BLaER1 (cell line): Measurements from ENCODE around the gene ADCY2.

Experiments used
- H3K27ac ChIP-seq: shearing (Covaris generic); formaldehyde crosslinking; 2 replicates; pipeline ENCODE4 v1.8.1; 2022
- H3K27me3 ChIP-seq: shearing (Covaris generic); formaldehyde crosslinking; 2 replicates; pipeline ENCODE4 v1.8.1; 2022
- H3K36me3 ChIP-seq: shearing (Covaris generic); formaldehyde crosslinking; 2 replicates; pipeline ENCODE4 v1.8.1; 2022
- H3K4me1 ChIP-seq: shearing (Covaris generic); formaldehyde crosslinking; 2 replicates; pipeline ENCODE4 v1.8.1; 2022
- H3K4me2 ChIP-seq: shearing (Covaris generic); formaldehyde crosslinking; 2 replicates; pipeline ENCODE4 v1.8.1; 2022
- H3K4me3 ChIP-seq: shearing (Covaris generic); formaldehyde crosslinking; 2 replicates; pipeline ENCODE4 v1.8.1; 2022
- H3K9ac ChIP-seq: shearing (Covaris generic); formaldehyde crosslinking; 2 replicates; pipeline ENCODE4 v1.8.1; 2022
- H3K9me3 ChIP-seq: shearing (Covaris generic); formaldehyde crosslinking; 2 replicates; pipeline ENCODE4 v1.8.1; 2022
- H4K20me1 ChIP-seq: shearing (Covaris generic); formaldehyde crosslinking; 2 replicates; pipeline ENCODE4 v1.8.1; 2022
- Cebpa-rat ChIP-seq: shearing (Covaris generic); IDR thresholded peaks from 2 replicates; pipeline ENCODE4 v1.8.1; 2022

Gene ADCY2

GRCh38 chr5:7518947-7519560 lies 123.1 kb downstream of the ADCY2 start:
- H3K27me3 ChIP-seq, result no peaks in the 10 kb centered on the region
- TF ChIP-seq Cebpa-rat, result no peak
- no peaks in the 10 kb centered on the region for H4K20me1 ChIP-seq
- H3K27ac ChIP-seq, result no peak overlapping the region
- no peak overlapping the region for H3K9ac ChIP-seq
- H3K4me2 ChIP-seq, result no peak overlapping the region
- H3K36me3 ChIP-seq, result no peaks in the 10 kb centered on the region
- H3K4me1 ChIP-seq, result no peaks in the 10 kb centered on the region
- no peak overlapping the region for H3K4me3 ChIP-seq
- H3K9me3 ChIP-seq, result no peaks in the 10 kb centered on the region

- no peak for TF ChIP-seq Cebpa-rat
- Histone ChIP-seq H3K4me2 (no peak overlapping the region), H3K27ac (no peak overlapping the region), H3K4me1 (no peaks in the 10 kb centered on the region), H3K4me3 (no peak overlapping the region), H3K36me3 (no peaks in the 10 kb centered on the region), H3K9ac (no peak overlapping the region), H3K9me3 (no peaks in the 10 kb centered on the region), H3K27me3 (no peaks in the 10 kb centered on the region), H4K20me1 (no peaks in the 10 kb centered on the region)
These were observed 123.6 kb downstream of the ADCY2 start for GRCh38 chr5:7519564-7519963.

GRCh38 chr5:7529880-7530279 lies 133.9 kb downstream of the ADCY2 start:
- H3K27ac ChIP-seq, result no peak overlapping the region

GRCh38 chr5:7533941-7534340 lies 138.0 kb downstream of the ADCY2 start:
- no peak overlapping the region for H3K4me2 ChIP-seq
- no peaks in the 10 kb centered on the region for H3K9me3 ChIP-seq
- no peaks in the 10 kb centered on the region for H3K27me3 ChIP-seq
- no peak overlapping the region for H3K4me3 ChIP-seq
- TF ChIP-seq Cebpa-rat, result no peak
- no peak overlapping the region for H3K27ac ChIP-seq
- no peak overlapping the region for H3K9ac ChIP-seq
- no peaks in the 10 kb centered on the region for H4K20me1 ChIP-seq
- no peaks in the 10 kb centered on the region for H3K36me3 ChIP-seq
- no peaks in the 10 kb centered on the region for H3K4me1 ChIP-seq

More at GRCh38 chr5:7529880-7530279, 133.9 kb downstream of the ADCY2 start:
- Histone ChIP-seq H3K9me3 (no peaks in the 10 kb centered on the region), H3K4me3 (no peak overlapping the region), H4K20me1 (no peaks in the 10 kb centered on the region), H3K4me2 (no peak overlapping the region), H3K27me3 (no peaks in the 10 kb centered on the region), H3K4me1 (no peaks in the 10 kb centered on the region), H3K36me3 (no peaks in the 10 kb centered on the region), H3K9ac (no peak overlapping the region)
- TF ChIP-seq Cebpa-rat, result no peak

- Histone ChIP-seq H3K4me3 (no peak overlapping the region), H3K27me3 (no peaks in the 10 kb centered on the region), H3K27ac (no peak overlapping the region), H3K4me2 (no peak overlapping the region), H4K20me1 (no peaks in the 10 kb centered on the region), H3K36me3 (no peaks in the 10 kb centered on the region), H3K9me3 (no peaks in the 10 kb centered on the region), H3K9ac (no peak overlapping the region), H3K4me1 (no peaks in the 10 kb centered on the region)
- no peak for TF ChIP-seq Cebpa-rat
These were observed 138.6 kb downstream of the ADCY2 start for GRCh38 chr5:7534505-7534904.

GRCh38 chr5:7537573-7537972 lies 141.6 kb downstream of the ADCY2 start:
- Histone ChIP-seq H3K36me3 (no peaks in the 10 kb centered on the region), H3K4me2 (no peak overlapping the region), H3K27me3 (no peaks in the 10 kb centered on the region), H3K4me3 (no peak overlapping the region), H4K20me1 (no peaks in the 10 kb centered on the region), H3K9ac (no peak overlapping the region), H3K9me3 (no peaks in the 10 kb centered on the region), H3K4me1 (no peaks in the 10 kb centered on the region), H3K27ac (no peak overlapping the region)
- no peak for TF ChIP-seq Cebpa-rat

GRCh38 chr5:7539571-7539970 lies 143.6 kb downstream of the ADCY2 start:
- Histone ChIP-seq H3K9ac (no peak overlapping the region), H3K4me1 (no peaks in the 10 kb centered on the region), H3K9me3 (no peaks in the 10 kb centered on the region), H3K4me3 (no peak overlapping the region), H4K20me1 (no peaks in the 10 kb centered on the region), H3K27ac (no peak overlapping the region), H3K36me3 (no peaks in the 10 kb centered on the region), H3K4me2 (no peak overlapping the region), H3K27me3 (no peaks in the 10 kb centered on the region)
- no peak for TF ChIP-seq Cebpa-rat

GRCh38 chr5:7540736-7541485 lies 145.0 kb downstream of the ADCY2 start:
- Histone ChIP-seq H4K20me1 (no peaks in the 10 kb centered on the region), H3K9ac (no peak overlapping the region), H3K4me1 (no peaks in the 10 kb centered on the region), H3K4me2 (no peak overlapping the region), H3K4me3 (no peak overlapping the region), H3K36me3 (no peaks in the 10 kb centered on the region), H3K9me3 (no peaks in the 10 kb centered on the region), H3K27ac (no peak overlapping the region), H3K27me3 (no peaks in the 10 kb centered on the region)
- TF ChIP-seq Cebpa-rat, result no peak

- no peaks in the 10 kb centered on the region for H4K20me1 ChIP-seq
- no peaks in the 10 kb centered on the region for H3K27me3 ChIP-seq
- H3K4me1 ChIP-seq, result no peaks in the 10 kb centered on the region
- no peak overlapping the region for H3K4me3 ChIP-seq
- H3K27ac ChIP-seq, result no peak overlapping the region
- no peaks in the 10 kb centered on the region for H3K9me3 ChIP-seq
- H3K9ac ChIP-seq, result no peak overlapping the region
- no peak overlapping the region for H3K4me2 ChIP-seq
- H3K36me3 ChIP-seq, result no peaks in the 10 kb centered on the region
- no peak for TF ChIP-seq Cebpa-rat
These were observed 146.0 kb downstream of the ADCY2 start for GRCh38 chr5:7541898-7542297.

GRCh38 chr5:7546555-7546954 lies 150.6 kb downstream of the ADCY2 start:
- TF ChIP-seq Cebpa-rat, result no peak
- Histone ChIP-seq H3K27me3 (no peaks in the 10 kb centered on the region), H3K27ac (no peak overlapping the region), H3K4me3 (no peak overlapping the region), H4K20me1 (no peaks in the 10 kb centered on the region), H3K9ac (no peak overlapping the region), H3K4me2 (no peak overlapping the region), H3K36me3 (no peaks in the 10 kb centered on the region), H3K9me3 (no peaks in the 10 kb centered on the region), H3K4me1 (no peaks in the 10 kb centered on the region)
